HG03558 (cell line): ENCODE data around the gene GRIPAP1.

Experiments
- ATAC-seq: cut with Tn5 transposase; IDR thresholded peaks from one replicate; pipeline ENCODE4 v1.9.1; 2021; ENCODE audit warnings: moderate number of reproducible peaks; ENCODE audit not compliant: unreplicated experiment; ENCODE audit errors: extremely low read depth

GRIPAP1 gene

GRCh38 chrX:48927736-48928382 is 74.2 kb downstream of the GRIPAP1 start:
- no peak for ATAC-seq

- ATAC-seq, result no peak
These were observed 74.9 kb downstream of the GRIPAP1 start for GRCh38 chrX:48927123-48927522.

GRCh38 chrX:48924270-48924669 is 77.8 kb downstream of the GRIPAP1 start:
- no peak for ATAC-seq

DNA sequence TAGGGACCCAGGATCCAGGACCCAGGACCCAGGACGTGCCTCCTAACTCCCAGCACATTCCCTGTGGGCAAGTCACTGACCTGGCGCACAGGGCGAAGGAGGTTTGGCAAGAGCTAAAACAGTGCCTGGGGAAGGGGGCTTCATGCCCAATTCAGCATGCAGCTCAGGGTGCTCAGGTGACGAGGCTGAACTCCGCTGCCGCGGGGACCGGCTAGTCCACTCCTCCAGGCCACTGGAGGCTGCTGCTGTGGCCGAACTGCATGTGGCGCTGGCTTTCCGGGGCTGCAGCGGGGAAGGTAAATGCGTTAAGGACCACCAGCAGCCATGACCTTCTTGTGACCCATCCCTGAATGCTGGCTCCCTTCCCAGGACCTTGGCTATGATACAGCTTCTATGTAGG is 78.3 kb downstream of the GRIPAP1 start:
- ATAC-seq, result no peak
